Measurements from ENCODE around the gene EIF6. TPM values are rescaled to one million over a fixed set of nuclear protein-coding genes. Genes with fewer than 3 reads are reported as not detected.
"Not testable (repeated sequence)": the region's sequence is repeated elsewhere in the genome, so short reads cannot be mapped to it uniquely, and the experiment has no call there.

Gene EIF6
- total and polyA plus RNA-seq, 10 donors = 50.5 to 121 (median 68.0) TPM

DNA sequence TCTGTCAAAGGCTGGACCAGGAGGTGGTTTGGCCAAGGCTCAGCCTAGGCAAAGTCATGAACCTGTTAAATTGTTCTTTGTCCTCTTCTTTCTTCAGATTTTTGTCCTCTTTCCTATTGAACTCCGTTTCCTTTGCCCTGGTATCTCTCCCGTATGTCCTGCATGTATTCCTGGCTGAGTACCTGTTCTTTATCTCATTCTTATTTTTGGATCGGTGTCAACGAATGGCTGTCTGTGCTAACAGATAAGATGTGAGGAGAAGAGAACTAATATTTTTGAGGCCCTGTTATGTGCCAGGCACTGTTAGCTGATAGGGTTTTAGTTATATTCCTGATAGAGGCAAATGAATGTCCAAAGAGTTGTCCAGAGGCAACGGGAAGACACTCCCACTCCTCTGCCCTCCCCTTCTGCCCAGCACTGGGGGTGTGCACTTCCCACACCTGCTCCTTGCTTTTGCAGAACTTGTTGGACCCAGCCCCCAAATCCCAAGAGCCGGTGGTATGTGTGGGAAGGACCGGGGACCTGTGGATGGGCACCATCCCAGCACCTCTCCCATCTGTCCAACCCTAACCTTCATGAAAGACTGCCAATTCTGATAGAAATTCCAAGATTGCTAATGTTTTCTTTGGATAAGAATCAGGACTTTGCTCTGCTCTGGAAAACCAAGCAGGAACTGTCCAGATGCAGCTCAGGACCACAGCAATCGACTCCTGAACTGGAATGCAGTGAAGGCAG is 27.2 kb downstream of the EIF6 start:
- Histone ChIP-seq H3K27me3 (replicated peaks in 1 of 7) (no peaks in the 10 kb centered on the region), H3K27ac (no peak overlapping the region), H3K4me1 (peaks cover 0 to 3% (median 2%) of the 10 kb centered on the region in 6 donors), H3K36me3 (peaks cover 0 to 63% (median 3%) of the 10 kb centered on the region in 6 donors), H3K9me3 (no peaks in the 10 kb centered on the region), H3K4me3 (no peak overlapping the region)
- no peak for DNase-seq
- no peak for TF ChIP-seq POLR2AphosphoS5 (IDR thresholded peaks at IDR 0.05)
- TF ChIP-seq POLR2A (IDR thresholded peaks at IDR 0.05) = no peak
- TF ChIP-seq, protein P1, sequence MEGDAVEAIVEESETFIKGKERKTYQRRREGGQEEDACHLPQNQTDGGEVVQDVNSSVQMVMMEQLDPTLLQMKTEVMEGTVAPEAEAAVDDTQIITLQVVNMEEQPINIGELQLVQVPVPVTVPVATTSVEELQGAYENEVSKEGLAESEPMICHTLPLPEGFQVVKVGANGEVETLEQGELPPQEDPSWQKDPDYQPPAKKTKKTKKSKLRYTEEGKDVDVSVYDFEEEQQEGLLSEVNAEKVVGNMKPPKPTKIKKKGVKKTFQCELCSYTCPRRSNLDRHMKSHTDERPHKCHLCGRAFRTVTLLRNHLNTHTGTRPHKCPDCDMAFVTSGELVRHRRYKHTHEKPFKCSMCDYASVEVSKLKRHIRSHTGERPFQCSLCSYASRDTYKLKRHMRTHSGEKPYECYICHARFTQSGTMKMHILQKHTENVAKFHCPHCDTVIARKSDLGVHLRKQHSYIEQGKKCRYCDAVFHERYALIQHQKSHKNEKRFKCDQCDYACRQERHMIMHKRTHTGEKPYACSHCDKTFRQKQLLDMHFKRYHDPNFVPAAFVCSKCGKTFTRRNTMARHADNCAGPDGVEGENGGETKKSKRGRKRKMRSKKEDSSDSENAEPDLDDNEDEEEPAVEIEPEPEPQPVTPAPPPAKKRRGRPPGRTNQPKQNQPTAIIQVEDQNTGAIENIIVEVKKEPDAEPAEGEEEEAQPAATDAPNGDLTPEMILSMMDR (IDR thresholded peaks at IDR 0.05 in 8 of 11, conservative IDR thresholded peaks at IDR 0.05 in 3 of 11) = no peak
- WGBS, 5 donors = 82 to 90% (median 87%) methylated on average over 8 of the region's 8 CpGs
- intact Hi-C loops (cut with DNase I; ENCODE audit: low total_unique reads) = no loop called here

DNA sequence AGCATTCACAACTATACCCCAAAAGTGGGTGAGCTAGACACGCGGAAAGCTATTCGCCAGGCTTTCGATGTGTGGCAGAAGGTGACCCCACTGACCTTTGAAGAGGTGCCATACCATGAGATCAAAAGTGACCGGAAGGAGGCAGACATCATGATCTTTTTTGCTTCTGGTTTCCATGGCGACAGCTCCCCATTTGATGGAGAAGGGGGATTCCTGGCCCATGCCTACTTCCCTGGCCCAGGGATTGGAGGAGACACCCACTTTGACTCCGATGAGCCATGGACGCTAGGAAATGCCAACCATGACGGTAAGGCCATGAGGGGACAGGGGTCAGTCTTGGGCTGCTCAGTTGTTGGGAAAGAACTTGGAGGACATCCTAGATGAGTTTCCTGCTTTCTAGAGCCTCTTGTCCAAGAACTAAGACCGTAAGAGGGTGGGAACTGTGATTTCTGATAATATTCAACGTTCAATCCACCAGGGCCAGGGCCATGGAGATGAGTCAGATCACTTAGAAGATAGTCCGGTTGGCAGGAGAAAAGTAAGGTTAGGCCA is 30.0 kb downstream of the EIF6 start:
- intact Hi-C loops (cut with DNase I; ENCODE audit: low total_unique reads) = no loop called here
- Histone ChIP-seq H3K27ac (no peak overlapping the region), H3K4me3 (no peak overlapping the region), H3K36me3 (peaks cover 0 to 38% (median 0%) of the 10 kb centered on the region in 6 donors), H3K27me3 (replicated peaks in 1 of 7) (no peaks in the 10 kb centered on the region), H3K9me3 (no peaks in the 10 kb centered on the region), H3K4me1 (peaks cover 4 to 27% (median 24%) of the 10 kb centered on the region in 6 donors)
- DNase-seq = no peak
- no peak for TF ChIP-seq POLR2A (IDR thresholded peaks at IDR 0.05)
- TF ChIP-seq POLR2AphosphoS5 (IDR thresholded peaks at IDR 0.05) = no peak
- TF ChIP-seq, protein P1 (IDR thresholded peaks at IDR 0.05 in 8 of 11, conservative IDR thresholded peaks at IDR 0.05 in 3 of 11) = no peak
- WGBS, 5 donors = 91 to 94% (median 94%) methylated on average over 12 of the region's 12 CpGs

DNA sequence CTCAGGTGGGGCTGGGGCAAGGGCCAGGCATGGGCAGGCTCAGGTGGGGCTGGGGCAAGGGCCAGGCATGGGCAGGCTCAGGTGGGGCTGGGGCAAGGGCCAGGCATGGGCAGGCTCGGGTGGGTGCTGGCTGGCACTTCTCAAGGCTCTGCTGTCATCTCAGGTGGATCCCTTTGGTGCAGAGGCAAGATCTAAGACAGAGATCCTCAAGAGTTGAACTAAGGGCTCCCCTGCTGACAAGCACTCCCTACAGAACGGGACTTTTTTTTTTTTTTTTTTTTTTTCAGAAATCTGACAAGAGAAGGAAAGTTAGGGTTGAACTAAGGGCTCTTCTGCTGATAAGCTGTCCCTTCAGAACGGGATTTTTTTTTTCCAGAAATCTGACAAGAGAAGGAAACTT is 31.6 kb downstream of the EIF6 start:
- Histone ChIP-seq H3K4me1 (peaks cover 4 to 27% (median 24%) of the 10 kb centered on the region in 6 donors), H3K27me3 (replicated peaks in 1 of 7) (no peaks in the 10 kb centered on the region), H3K27ac (peak overlapping the region in 4 of 8 donors; percentile 28 to 80 (median 72)), H3K36me3 (peaks cover 0 to 27% (median 0%) of the 10 kb centered on the region in 6 donors), H3K9me3 (no peaks in the 10 kb centered on the region), H3K4me3 (no peak overlapping the region)
- TF ChIP-seq POLR2AphosphoS5 (IDR thresholded peaks at IDR 0.05) = no peak
- intact Hi-C loops (cut with DNase I; ENCODE audit: low total_unique reads) = no loop called here
- WGBS, 5 donors = 66 to 92% (median 85%) methylated on average over 3 of the region's 3 CpGs
- DNase-seq = no peak

DNA sequence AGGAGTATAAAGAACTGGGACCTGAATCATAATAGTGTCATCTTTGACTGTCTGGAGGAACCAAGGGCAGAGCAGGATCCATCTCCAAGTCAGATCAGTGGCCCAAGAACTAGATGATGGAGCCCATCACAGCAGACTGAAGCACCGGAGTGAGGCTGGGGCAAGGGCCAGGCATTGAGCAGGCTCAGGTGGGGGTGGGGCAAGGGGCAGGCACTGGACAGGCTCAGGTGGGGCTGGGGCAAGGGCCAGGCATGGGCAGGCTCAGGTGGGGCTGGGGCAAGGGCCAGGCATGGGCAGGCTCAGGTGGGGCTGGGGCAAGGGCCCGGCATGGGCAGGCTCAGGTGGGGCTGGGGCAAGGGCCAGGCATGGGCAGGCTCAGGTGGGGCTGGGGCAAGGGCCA is 32.0 kb downstream of the EIF6 start:
- Histone ChIP-seq H3K36me3 (peaks cover 0 to 24% (median 0%) of the 10 kb centered on the region in 6 donors), H3K27ac (peak overlapping the region in 6 of 8 donors; percentile 28 to 80 (median 58)), H3K4me1 (peaks cover 4 to 27% (median 24%) of the 10 kb centered on the region in 6 donors)
- H3K9me3 ChIP-seq; H3K4me3 ChIP-seq; intact Hi-C loops (cut with DNase I; ENCODE audit: low total_unique reads); DNase-seq; H3K27me3 ChIP-seq (replicated peaks in 1 of 7): not testable (repeated sequence)
- WGBS, 5 donors = 98 to 100% (median 100%) methylated on average over 1 to 2 of the region's 2 CpGs

DNA sequence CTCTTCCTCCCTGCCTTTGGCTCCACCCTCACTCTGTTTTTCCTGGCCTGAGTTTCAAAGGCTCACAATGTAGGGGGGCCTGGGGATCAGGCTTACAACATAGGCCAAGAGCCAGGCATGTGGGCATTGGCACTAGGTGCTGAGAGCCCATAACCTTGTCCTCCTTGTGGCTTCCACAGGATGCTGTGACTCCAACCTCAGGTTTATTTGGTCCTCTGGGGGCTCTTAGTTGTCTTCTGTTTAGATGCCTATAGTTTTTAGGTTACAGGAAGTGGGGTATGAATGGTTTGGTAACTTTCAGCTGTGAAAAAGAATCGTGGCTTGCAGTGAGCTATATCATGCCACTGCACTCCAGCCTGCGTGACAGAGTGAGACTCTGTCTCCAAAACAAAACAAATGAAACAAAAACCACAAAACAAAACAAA is 32.5 kb downstream of the EIF6 start:
- H3K27me3 ChIP-seq (replicated peaks in 1 of 7) = no peaks in the 10 kb centered on the region
- DNase-seq = no peak
- no peak overlapping the region for H3K4me3 ChIP-seq
- H3K9me3 ChIP-seq = no peaks in the 10 kb centered on the region
- TF ChIP-seq POLR2AphosphoS5 (IDR thresholded peaks at IDR 0.05) = no peak
- TF ChIP-seq, protein P1 (IDR thresholded peaks at IDR 0.05 in 8 of 11, conservative IDR thresholded peaks at IDR 0.05 in 3 of 11) = no peak
- TF ChIP-seq POLR2A (IDR thresholded peaks at IDR 0.05) = no peak
- peaks cover 0 to 21% (median 0%) of the 10 kb centered on the region in 6 donors for H3K36me3 ChIP-seq
- intact Hi-C loops (cut with DNase I; ENCODE audit: low total_unique reads) = no loop called here
- WGBS, 5 donors = 29 to 46% (median 37%) methylated on average over 2 of the region's 2 CpGs
- peak overlapping the region in 7 of 8 donors; percentile 36 to 80 (median 55) for H3K27ac ChIP-seq
- H3K4me1 ChIP-seq = peaks cover 4 to 27% (median 24%) of the 10 kb centered on the region in 6 donors
